ENCODE data around the gene CHAF1A. TPM values are rescaled to one million over a fixed set of nuclear protein-coding genes. Genes with fewer than 3 reads are reported as not detected.
A peak's percentile ranks its signal among the peaks of the same experiment; 100 is the strongest.

CHAF1A gene
- total and polyA plus RNA-seq, 10 donors: 3.8 to 17.9 (median 10.0) TPM

DNA sequence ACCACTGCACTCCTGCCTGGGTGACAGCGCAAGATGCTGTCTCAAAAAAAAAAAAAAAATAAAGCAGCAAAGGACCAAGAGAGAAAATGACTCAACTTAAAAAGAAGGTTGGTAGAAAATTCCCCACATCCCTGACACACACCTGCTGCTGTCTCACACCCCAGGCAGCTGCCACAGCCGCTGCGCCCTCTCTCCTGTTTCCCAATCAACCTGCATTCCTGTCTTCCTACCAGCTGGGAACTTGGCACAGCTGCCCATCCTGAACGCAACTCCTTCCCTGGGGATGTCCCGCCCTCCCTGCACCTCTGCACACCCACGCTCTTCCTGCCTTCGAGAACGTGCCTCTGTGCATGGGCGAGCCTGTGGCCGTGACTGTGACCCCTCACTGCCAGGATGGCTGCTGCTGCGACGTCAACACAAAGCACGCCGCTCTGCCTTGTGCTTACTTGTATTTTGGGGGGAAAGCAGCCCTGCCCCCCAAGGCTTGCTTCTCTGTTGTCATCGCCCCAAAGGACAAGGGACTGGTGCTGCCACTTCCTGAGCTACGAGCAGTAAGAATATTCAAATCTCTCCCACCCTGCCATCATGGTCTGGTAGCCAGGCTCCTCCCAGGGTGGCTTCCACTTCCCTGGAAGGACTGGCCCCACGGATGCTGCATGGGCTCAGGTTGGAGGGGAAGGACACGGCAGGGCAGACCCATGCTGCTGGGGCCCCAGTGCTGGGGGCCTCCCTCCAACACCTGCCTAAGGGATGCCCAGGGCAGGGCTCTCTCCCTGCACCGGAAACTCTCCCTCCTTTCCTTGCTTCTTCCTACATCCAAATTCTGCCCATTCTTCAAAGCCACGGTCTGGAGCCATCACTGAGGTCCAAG is 22.8 kb upstream of the CHAF1A start:
- H3K27ac ChIP-seq: peak overlapping the region; percentile 72 to 92 (median 86)
- DNase-seq: peak; percentile 87
- no peaks in the 10 kb centered on the region for H3K9me3 ChIP-seq
- peaks cover 55 to 98% (median 79%) of the 10 kb centered on the region in 6 donors for H3K4me1 ChIP-seq
- TF ChIP-seq POLR2A (IDR thresholded peaks at IDR 0.05): no peak
- TF ChIP-seq POLR2AphosphoS5 (IDR thresholded peaks at IDR 0.05): peak; percentile 83 to 87 (median 83)
- TF ChIP-seq, protein P1, sequence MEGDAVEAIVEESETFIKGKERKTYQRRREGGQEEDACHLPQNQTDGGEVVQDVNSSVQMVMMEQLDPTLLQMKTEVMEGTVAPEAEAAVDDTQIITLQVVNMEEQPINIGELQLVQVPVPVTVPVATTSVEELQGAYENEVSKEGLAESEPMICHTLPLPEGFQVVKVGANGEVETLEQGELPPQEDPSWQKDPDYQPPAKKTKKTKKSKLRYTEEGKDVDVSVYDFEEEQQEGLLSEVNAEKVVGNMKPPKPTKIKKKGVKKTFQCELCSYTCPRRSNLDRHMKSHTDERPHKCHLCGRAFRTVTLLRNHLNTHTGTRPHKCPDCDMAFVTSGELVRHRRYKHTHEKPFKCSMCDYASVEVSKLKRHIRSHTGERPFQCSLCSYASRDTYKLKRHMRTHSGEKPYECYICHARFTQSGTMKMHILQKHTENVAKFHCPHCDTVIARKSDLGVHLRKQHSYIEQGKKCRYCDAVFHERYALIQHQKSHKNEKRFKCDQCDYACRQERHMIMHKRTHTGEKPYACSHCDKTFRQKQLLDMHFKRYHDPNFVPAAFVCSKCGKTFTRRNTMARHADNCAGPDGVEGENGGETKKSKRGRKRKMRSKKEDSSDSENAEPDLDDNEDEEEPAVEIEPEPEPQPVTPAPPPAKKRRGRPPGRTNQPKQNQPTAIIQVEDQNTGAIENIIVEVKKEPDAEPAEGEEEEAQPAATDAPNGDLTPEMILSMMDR (IDR thresholded peaks at IDR 0.05 in 8 of 11, conservative IDR thresholded peaks at IDR 0.05 in 3 of 11): peak in 1 of 11 experiments; percentile 4
- no peaks in the 10 kb centered on the region for H3K27me3 ChIP-seq (replicated peaks in 1 of 7)
- intact Hi-C loops (cut with DNase I; ENCODE audit: low total_unique reads): no loop called here
- 32 to 47% (median 38%) methylated on average over 18 to 20 of the region's 20 CpGs for WGBS, 5 donors
- H3K36me3 ChIP-seq: peaks cover 0 to 40% (median 6%) of the 10 kb centered on the region in 6 donors
- peak overlapping the region in 7 of 8 donors; percentile 7 to 54 (median 13) for H3K4me3 ChIP-seq

DNA sequence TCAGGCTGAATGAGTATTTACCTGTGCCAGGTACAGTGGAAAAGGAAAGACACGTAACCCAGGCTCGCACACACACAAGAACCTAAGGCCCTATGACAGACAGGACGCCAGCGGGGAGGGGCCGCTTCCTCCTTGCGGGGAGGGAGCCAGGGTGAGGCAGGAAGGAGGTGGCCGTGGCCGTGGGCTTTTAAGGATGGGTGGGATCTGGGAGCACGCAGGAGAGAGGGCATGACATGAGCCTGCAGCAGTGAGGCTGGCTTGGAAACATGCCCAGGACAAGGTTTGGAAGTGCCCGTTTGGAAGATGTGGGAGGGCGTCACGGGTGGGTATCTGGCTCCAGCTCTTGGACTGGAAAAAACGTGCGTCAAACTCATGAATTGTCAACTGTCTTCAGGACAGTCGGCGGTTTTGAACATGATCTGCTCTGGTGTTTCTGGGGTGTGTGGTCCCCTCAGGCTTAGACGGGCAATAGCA is 22.1 kb upstream of the CHAF1A start:
- H3K4me1 ChIP-seq: peaks cover 50 to 98% (median 77%) of the 10 kb centered on the region in 6 donors
- TF ChIP-seq, protein P1 (IDR thresholded peaks at IDR 0.05 in 8 of 11, conservative IDR thresholded peaks at IDR 0.05 in 3 of 11): peak in 1 of 11 experiments; percentile 13
- TF ChIP-seq POLR2A (IDR thresholded peaks at IDR 0.05) (no peak), POLR2AphosphoS5 (IDR thresholded peaks at IDR 0.05) (peak; percentile 85 to 86 (median 85))
- WGBS, 5 donors: 1 to 6% (median 5%) methylated on average over 16 to 17 of the region's 17 CpGs
- intact Hi-C loops (cut with DNase I; ENCODE audit: low total_unique reads): no loop called here
- peak; percentile 96 for DNase-seq
- no peaks in the 10 kb centered on the region for H3K9me3 ChIP-seq
- H3K27me3 ChIP-seq (replicated peaks in 1 of 7): no peaks in the 10 kb centered on the region
- peaks cover 0 to 47% (median 6%) of the 10 kb centered on the region in 6 donors for H3K36me3 ChIP-seq
- H3K27ac ChIP-seq: peak overlapping the region; percentile 72 to 92 (median 86)
- H3K4me3 ChIP-seq: peak overlapping the region in 7 of 8 donors; percentile 7 to 54 (median 13)

DNA sequence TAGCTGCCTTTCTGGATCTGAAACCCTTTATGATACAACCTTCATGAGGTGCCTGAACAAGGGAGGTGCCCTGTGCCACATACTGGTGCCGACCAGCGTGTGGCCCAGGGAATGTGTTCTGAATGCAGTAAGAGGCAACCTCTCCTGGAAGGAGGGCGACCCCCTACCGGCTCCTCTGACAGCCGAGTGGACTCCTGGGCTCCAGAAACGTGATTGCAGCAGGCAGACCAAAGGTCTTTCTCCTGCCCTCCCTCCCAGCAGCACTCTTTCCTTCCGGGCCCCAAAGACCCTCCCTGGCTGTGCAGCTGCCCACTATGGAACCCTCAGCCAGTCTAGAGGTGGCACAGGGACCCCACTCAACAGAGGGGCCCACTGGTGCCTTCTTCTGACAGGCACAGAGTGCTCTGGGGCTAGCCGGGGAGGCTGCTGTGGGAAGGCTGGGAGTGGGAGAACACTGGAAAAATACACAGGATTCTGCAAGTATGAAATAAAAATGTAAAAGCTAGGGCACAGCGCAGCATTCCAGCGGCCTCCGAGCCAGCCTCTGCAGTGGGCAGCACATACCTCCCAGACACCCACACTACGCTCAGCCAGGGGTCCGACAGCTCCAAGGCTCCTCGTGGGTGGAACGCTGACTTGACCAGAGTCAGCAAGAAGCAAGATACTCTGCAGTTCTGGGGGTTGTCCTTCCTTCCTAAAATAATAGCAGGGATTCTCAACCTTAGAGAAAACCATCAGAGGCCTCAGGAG is 17.0 kb upstream of the CHAF1A start:
- no peak for DNase-seq
- Histone ChIP-seq H3K9me3 (no peaks in the 10 kb centered on the region), H3K27me3 (replicated peaks in 1 of 7) (no peaks in the 10 kb centered on the region), H3K27ac (peak overlapping the region in 7 of 8 donors; percentile 22 to 89 (median 47)), H3K4me1 (peaks cover 43 to 98% (median 77%) of the 10 kb centered on the region in 6 donors), H3K4me3 (no peak overlapping the region), H3K36me3 (peaks cover 0 to 73% (median 16%) of the 10 kb centered on the region in 6 donors)
- intact Hi-C loops (cut with DNase I; ENCODE audit: low total_unique reads): no loop called here
- WGBS, 5 donors: 45 to 83% (median 77%) methylated on average over 13 to 15 of the region's 15 CpGs
- TF ChIP-seq, protein P1 (IDR thresholded peaks at IDR 0.05 in 8 of 11, conservative IDR thresholded peaks at IDR 0.05 in 3 of 11): no peak
- TF ChIP-seq POLR2AphosphoS5 (IDR thresholded peaks at IDR 0.05): peak in 1 of 3 donors; percentile 3
- TF ChIP-seq POLR2A (IDR thresholded peaks at IDR 0.05): no peak
